ENCODE measurements around the gene TGFBR3.
A peak's percentile ranks its signal among the peaks of the same experiment; 100 is the strongest.

The TGFBR3 gene

DNA sequence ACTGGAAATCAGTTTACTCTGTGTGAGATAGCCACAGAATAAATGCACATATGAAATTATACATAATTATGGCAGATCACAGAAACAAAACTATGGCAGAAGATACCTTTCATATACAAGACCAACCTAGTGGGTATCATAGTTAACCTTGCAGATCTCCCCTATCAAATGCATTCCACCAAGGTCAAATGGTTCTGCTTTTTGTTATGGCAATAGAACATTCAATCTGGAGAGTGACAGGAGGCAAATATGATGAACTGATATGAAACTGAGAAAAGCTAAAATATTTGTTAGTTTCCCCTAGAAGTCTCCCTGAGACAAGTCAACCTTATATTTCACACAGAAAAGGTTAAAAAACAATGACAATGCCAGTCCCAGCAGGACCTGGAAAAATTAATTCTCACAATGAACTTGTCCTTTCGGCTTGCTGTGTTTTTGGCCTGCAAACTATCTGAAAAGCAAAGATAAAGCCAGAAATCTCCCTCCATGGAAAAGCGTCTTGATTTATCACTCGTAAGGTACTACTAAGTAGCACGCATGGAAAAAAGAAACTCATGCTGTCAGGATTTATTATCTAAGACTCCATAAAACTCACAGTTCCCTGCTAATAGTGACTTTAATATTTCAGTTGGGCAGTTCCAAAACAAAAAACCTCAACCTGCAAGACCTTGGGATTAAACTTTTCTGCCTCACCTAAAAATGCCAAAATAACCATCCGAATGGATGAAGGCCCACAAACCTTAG is 174.3 kb downstream of the TGFBR3 start:
- peak overlapping the region; percentile 45 for H3K4me3 ChIP-seq (ENCODE audit: low read length)
- H3K27me3 ChIP-seq (replicated peaks; ENCODE audit: control insufficient read depth, insufficient read depth, low read length) = no peaks in the 10 kb centered on the region
- DNase-seq (ENCODE audit: low read depth) = no peak
- no peaks in the 10 kb centered on the region for H3K9me3 ChIP-seq (ENCODE audit: control insufficient read depth, low read length)
- peaks cover 51% of the 10 kb centered on the region for H3K4me1 ChIP-seq (ENCODE audit: control insufficient read depth, insufficient read depth, low read length)
- peak overlapping the region; percentile 81 for H3K9ac ChIP-seq (ENCODE audit: low read length)
- peaks cover 85% of the 10 kb centered on the region for H3K36me3 ChIP-seq (ENCODE audit: control insufficient read depth, insufficient read depth, low read length, severe bottlenecking)

DNA sequence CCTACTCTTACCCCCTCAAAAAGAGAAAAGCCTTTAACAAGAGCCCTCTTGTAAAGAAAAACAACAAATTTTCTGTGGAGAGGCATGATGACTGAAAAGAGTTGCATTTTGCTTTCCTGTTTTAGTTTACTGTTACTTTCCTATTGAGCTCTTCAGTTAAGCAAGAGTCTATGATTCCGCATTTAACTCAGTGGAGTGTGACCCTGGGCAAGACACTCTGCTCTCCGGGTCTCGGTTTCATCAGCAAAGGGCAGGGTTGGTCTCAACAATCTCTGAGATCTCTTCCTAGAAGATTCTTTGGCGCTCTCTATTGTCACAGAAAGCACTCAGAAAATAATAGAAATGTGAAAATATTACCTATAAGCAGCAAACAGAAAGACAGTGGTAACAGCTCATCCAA is 175.7 kb downstream of the TGFBR3 start:
- H3K9ac ChIP-seq (ENCODE audit: low read length) = peak overlapping the region; percentile 48

GRCh38 chr1:91708691-91709090 is 177.3 kb downstream of the TGFBR3 start:
- Histone ChIP-seq H3K4me3 (ENCODE audit: low read length) (no peak overlapping the region), H3K9ac (ENCODE audit: low read length) (no peak overlapping the region), H3K9me3 (ENCODE audit: control insufficient read depth, low read length) (no peaks in the 10 kb centered on the region), H3K4me1 (ENCODE audit: control insufficient read depth, insufficient read depth, low read length) (peaks cover 47% of the 10 kb centered on the region), H3K36me3 (ENCODE audit: control insufficient read depth, insufficient read depth, low read length, severe bottlenecking) (peaks cover 84% of the 10 kb centered on the region), H3K27me3 (replicated peaks; ENCODE audit: control insufficient read depth, insufficient read depth, low read length) (no peaks in the 10 kb centered on the region)
- no peak for DNase-seq (ENCODE audit: low read depth)

More for the DNA sequence above, 175.7 kb downstream of the TGFBR3 start:
- H3K9me3 ChIP-seq (ENCODE audit: control insufficient read depth, low read length) = no peaks in the 10 kb centered on the region
- peaks cover 51% of the 10 kb centered on the region for H3K4me1 ChIP-seq (ENCODE audit: control insufficient read depth, insufficient read depth, low read length)
- peaks cover 85% of the 10 kb centered on the region for H3K36me3 ChIP-seq (ENCODE audit: control insufficient read depth, insufficient read depth, low read length, severe bottlenecking)
- no peaks in the 10 kb centered on the region for H3K27me3 ChIP-seq (replicated peaks; ENCODE audit: control insufficient read depth, insufficient read depth, low read length)
- DNase-seq (ENCODE audit: low read depth) = no peak
- H3K4me3 ChIP-seq (ENCODE audit: low read length) = no peak overlapping the region

GRCh38 chr1:91707890-91708218 is 178.1 kb downstream of the TGFBR3 start:
- H3K9me3 ChIP-seq (ENCODE audit: control insufficient read depth, low read length) = no peaks in the 10 kb centered on the region
- peaks cover 47% of the 10 kb centered on the region for H3K4me1 ChIP-seq (ENCODE audit: control insufficient read depth, insufficient read depth, low read length)
- no peak overlapping the region for H3K4me3 ChIP-seq (ENCODE audit: low read length)
- no peak for DNase-seq (ENCODE audit: low read depth)
- H3K27me3 ChIP-seq (replicated peaks; ENCODE audit: control insufficient read depth, insufficient read depth, low read length) = no peaks in the 10 kb centered on the region
- peaks cover 91% of the 10 kb centered on the region for H3K36me3 ChIP-seq (ENCODE audit: control insufficient read depth, insufficient read depth, low read length, severe bottlenecking)
- H3K9ac ChIP-seq (ENCODE audit: low read length) = no peak overlapping the region

DNA sequence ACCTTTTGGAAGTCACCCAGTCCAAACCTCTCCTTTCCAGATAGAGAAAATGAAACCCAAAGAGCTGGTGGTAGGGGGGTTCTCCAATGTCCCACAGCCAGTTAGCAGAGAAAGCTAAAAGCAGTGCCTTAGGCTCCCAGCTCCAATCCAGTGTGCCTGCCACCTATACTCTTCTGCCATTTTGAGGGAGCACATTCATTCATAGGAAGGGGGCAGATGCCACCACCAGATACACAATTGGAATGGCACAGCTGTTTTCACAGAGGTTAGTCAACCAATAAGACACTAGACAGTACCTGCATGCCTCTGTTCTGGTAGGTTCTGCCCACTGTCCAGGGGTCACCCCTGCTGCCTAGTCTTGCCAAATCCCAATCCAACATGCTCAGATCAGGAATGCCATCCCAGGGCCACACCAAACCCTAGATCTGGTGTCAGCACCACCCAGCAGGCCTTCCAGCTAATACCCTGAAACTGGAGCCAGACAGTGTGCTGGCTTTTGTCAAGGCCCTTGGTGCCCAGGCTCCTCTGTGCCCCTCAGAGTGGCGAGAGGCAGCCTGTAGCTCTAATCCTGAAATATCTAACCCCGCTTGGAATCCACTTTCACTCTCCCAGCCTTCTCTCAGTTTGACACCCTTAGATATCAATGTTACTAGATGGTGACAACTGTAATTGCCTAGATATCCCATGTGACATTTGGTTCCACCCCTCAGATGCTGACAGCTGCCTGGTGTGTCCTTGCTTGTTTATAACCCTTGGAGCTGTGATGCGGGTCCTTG is 178.6 kb downstream of the TGFBR3 start:
- no peaks in the 10 kb centered on the region for H3K27me3 ChIP-seq (replicated peaks; ENCODE audit: control insufficient read depth, insufficient read depth, low read length)
- peaks cover 90% of the 10 kb centered on the region for H3K36me3 ChIP-seq (ENCODE audit: control insufficient read depth, insufficient read depth, low read length, severe bottlenecking)
- H3K9me3 ChIP-seq (ENCODE audit: control insufficient read depth, low read length) = no peaks in the 10 kb centered on the region
- peaks cover 41% of the 10 kb centered on the region for H3K4me1 ChIP-seq (ENCODE audit: control insufficient read depth, insufficient read depth, low read length)
- no peak overlapping the region for H3K9ac ChIP-seq (ENCODE audit: low read length)
- no peak overlapping the region for H3K4me3 ChIP-seq (ENCODE audit: low read length)
- no peak for DNase-seq (ENCODE audit: low read depth)

DNA sequence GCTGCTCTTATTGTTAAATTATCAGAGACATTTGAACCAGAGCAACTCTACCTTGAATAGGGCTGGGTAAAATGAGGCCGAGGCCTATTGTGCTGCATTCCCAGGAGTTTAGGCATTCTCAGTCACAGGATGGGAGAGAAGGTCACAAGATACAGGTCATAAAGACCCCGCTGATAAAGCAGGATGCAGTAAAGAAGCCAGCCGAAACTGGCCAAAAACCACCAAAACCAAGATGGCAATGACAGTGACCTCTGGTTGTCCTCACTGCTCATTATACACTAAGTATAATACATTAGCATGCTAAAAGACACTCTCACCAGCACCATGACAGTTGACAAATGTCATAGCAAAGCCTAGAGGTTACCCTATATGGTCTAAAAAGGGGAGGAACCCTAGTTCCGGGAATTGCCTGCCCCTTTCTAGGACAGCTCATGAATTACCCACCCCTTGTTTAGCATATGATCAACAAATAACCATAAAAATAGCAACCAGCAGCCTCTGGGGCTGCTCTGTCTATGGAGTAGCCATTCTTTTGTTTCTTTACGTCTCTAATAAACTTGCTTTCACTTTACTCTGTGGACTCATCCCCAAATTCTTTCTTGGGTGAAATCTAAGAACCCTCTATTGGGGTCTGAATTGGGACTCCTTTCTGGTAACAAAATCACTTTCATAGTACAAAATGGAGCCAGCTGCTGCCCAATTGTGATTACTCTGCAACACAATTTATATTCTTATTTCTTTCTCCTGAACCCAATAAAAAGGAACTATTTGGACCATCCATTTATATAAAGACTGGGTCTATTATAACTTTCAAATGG is 179.6 kb downstream of the TGFBR3 start:
- Histone ChIP-seq H3K4me1 (ENCODE audit: control insufficient read depth, insufficient read depth, low read length) (peaks cover 39% of the 10 kb centered on the region), H3K9ac (ENCODE audit: low read length) (no peak overlapping the region), H3K4me3 (ENCODE audit: low read length) (no peak overlapping the region), H3K27me3 (replicated peaks; ENCODE audit: control insufficient read depth, insufficient read depth, low read length) (no peaks in the 10 kb centered on the region), H3K9me3 (ENCODE audit: control insufficient read depth, low read length) (no peaks in the 10 kb centered on the region), H3K36me3 (ENCODE audit: control insufficient read depth, insufficient read depth, low read length, severe bottlenecking) (peaks cover 86% of the 10 kb centered on the region)
- DNase-seq (ENCODE audit: low read depth) = no peak

DNA sequence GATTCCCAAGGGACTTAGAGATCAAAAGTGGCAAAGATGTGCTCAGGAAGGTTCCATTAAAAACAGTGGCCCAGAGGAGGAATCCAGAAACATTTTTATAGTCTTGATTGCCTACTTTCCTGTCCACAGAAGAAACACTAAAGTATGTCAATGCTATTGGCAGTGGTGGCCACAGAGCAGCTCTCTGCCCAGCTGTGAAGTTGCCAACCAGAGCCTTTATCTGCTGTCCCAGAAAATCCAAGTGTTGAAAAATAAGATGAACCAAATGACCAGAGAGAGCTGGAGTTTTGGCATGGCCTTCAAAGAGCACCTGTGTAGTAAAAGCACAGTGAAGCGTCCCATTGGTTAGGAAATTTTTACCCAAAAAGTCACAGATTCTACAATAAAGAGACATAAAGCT is 181.2 kb downstream of the TGFBR3 start:
- no peaks in the 10 kb centered on the region for H3K27me3 ChIP-seq (replicated peaks; ENCODE audit: control insufficient read depth, insufficient read depth, low read length)
- H3K4me3 ChIP-seq (ENCODE audit: low read length) = no peak overlapping the region
- no peaks in the 10 kb centered on the region for H3K9me3 ChIP-seq (ENCODE audit: control insufficient read depth, low read length)
- DNase-seq (ENCODE audit: low read depth) = no peak
- peaks cover 70% of the 10 kb centered on the region for H3K36me3 ChIP-seq (ENCODE audit: control insufficient read depth, insufficient read depth, low read length, severe bottlenecking)
- peaks cover 39% of the 10 kb centered on the region for H3K4me1 ChIP-seq (ENCODE audit: control insufficient read depth, insufficient read depth, low read length)
- no peak overlapping the region for H3K9ac ChIP-seq (ENCODE audit: low read length)

DNA sequence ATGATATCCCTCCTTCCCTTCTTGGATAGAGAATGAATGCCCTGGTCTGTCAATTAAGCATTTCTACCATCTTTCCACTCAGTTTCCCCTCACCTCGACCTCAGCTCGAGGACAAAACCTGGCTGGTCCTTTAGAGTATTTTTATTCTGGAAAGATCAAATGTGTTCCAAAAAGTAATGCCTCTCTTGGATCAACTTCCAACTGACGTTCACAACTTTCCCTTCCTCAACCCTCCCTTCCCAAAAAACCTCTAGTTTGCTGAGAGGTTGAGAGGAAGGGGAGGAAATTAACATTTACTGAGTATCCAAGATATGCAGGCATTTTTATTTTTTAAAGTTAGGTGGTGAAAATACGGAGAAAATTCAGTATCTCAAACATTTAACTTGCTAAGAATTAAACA is 182.9 kb downstream of the TGFBR3 start:
- Histone ChIP-seq H3K4me3 (ENCODE audit: low read length) (no peak overlapping the region), H3K27me3 (replicated peaks; ENCODE audit: control insufficient read depth, insufficient read depth, low read length) (no peaks in the 10 kb centered on the region), H3K9me3 (ENCODE audit: control insufficient read depth, low read length) (no peaks in the 10 kb centered on the region), H3K9ac (ENCODE audit: low read length) (peak overlapping the region; percentile 33), H3K4me1 (ENCODE audit: control insufficient read depth, insufficient read depth, low read length) (peaks cover 54% of the 10 kb centered on the region), H3K36me3 (ENCODE audit: control insufficient read depth, insufficient read depth, low read length, severe bottlenecking) (peaks cover 53% of the 10 kb centered on the region)
- no peak for DNase-seq (ENCODE audit: low read depth)

DNA sequence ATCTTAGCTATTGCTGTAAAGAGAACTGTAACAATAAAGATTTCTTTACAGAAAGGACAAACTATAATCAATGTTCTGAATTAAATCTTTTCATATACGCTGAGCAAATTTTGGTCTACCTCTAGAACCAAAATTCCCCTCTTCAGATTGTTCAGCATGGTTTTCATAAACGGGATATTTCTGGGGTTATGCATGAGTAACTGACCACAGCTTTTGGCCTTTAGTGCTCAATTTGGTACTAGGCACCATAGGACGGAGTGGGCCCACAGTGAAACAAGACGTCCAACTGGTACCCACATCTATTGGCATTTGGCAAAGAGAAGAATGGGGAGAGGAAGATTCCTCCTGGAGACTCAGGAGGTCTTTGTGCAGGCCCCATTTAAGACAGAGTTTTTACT is 184.5 kb downstream of the TGFBR3 start:
- no peak for DNase-seq (ENCODE audit: low read depth)
- peaks cover 69% of the 10 kb centered on the region for H3K4me1 ChIP-seq (ENCODE audit: control insufficient read depth, insufficient read depth, low read length)

DNA sequence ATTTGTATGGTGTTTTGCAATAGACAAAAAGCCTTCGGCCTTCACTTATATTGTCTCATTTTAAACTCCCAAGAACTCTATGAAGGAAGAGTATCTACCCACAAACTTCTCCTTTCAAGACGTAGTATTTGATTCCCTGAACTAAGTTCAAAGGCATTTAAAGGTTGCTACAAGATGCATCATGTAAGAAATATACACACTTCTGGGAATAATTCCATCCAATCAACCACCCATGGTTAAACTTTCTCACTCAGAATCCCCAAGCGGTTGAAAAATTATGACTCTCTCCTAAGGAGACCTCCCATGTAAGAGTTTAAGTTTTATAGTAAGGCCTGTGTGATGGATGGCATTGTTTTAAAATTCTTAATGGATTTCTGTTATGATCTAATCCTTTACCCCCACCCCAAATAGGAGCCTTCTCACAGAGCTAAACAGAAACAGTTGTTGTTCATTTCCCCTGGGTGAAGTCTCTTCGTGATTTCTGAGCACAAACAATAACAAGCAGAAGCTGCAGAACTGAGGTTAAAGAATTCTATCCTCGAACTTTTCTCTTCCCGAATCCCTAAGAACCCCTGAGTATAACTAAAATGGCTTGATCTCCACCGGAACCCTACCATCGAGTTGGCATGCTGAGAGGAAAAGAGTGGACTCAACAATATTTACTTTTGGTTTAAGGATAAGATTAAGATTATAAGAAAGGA is 185.0 kb downstream of the TGFBR3 start:
- Histone ChIP-seq H3K4me3 (ENCODE audit: low read length) (peak overlapping the region; percentile 41), H3K9me3 (ENCODE audit: control insufficient read depth, low read length) (no peaks in the 10 kb centered on the region), H3K4me1 (ENCODE audit: control insufficient read depth, insufficient read depth, low read length) (peaks cover 75% of the 10 kb centered on the region), H3K9ac (ENCODE audit: low read length) (peak overlapping the region; percentile 80), H3K27me3 (replicated peaks; ENCODE audit: control insufficient read depth, insufficient read depth, low read length) (no peaks in the 10 kb centered on the region), H3K36me3 (ENCODE audit: control insufficient read depth, insufficient read depth, low read length, severe bottlenecking) (peaks cover 44% of the 10 kb centered on the region)
- peak; percentile 69 for DNase-seq (ENCODE audit: low read depth)

More for the DNA sequence above, 184.5 kb downstream of the TGFBR3 start:
- peak overlapping the region; percentile 41 for H3K4me3 ChIP-seq (ENCODE audit: low read length)
- peaks cover 44% of the 10 kb centered on the region for H3K36me3 ChIP-seq (ENCODE audit: control insufficient read depth, insufficient read depth, low read length, severe bottlenecking)
- peak overlapping the region; percentile 80 for H3K9ac ChIP-seq (ENCODE audit: low read length)
- no peaks in the 10 kb centered on the region for H3K27me3 ChIP-seq (replicated peaks; ENCODE audit: control insufficient read depth, insufficient read depth, low read length)
- no peaks in the 10 kb centered on the region for H3K9me3 ChIP-seq (ENCODE audit: control insufficient read depth, low read length)
